GM10847 (cell line): Measurements from ENCODE around the gene NT5DC2.

Experiments used
- POLR2A ChIP-seq: IDR thresholded peaks from 2 replicates; pipeline ENCODE4 v1.6.1; 2011; ENCODE audit not compliant: insufficient read length; ENCODE audit errors: extremely low read depth

The NT5DC2 gene

GRCh38 chr3:52521881-52522650 is 11.6 kb downstream of the NT5DC2 start:
- no peak for TF ChIP-seq POLR2A

DNA sequence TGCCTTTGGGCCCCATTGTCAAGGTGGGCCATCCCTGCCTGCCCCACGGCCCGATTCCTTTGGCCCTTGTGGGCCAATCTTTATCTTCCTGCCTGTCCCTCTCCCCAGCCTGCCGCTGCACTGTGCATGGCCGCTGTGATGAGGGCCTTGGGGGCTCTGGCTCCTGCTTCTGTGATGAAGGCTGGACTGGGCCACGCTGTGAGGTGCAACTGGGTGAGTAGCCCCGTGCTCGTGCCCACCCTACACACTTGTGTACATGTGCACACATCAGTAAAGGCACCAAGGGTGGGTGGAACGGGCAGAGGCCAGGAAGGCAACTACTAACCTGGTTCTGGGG is 12.2 kb downstream of the NT5DC2 start:
- TF ChIP-seq POLR2A, result no peak

GRCh38 chr3:52520716-52521487 is 12.8 kb downstream of the NT5DC2 start:
- TF ChIP-seq POLR2A, result no peak

- no peak for TF ChIP-seq POLR2A
Observed at GRCh38 chr3:52520141-52520667, 13.5 kb downstream of the NT5DC2 start.

DNA sequence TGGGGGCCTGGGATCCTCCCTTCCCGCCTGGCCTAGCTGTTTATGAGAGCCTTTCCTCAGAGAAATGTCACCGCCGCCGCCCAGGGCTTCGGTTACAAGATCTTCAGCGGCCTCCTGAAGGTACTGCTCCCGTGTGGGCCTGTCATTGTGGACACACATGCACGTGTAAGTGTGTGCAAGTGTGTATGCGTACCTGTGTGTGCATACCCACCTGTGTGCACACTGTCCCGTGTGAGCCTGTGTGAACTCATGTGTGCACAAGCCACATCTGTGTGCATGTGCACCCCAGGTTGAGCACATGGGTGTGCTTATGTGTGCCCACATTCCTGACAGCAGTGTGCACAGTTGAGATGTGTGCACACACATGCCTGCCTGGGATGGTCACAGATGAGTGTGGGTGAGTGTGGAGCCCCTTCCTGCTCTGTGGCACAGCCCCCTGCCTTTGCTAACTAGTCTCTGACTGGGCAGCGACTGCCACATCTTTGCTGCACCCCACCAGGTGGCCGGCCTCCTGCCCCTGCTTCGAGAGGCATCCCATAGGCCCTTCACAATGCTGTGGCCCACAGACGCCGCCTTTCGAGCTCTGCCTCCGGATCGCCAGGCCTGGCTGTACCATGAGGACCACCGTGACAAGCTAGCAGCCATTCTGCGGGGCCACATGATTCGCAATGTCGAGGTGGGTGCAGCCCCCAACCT is 14.1 kb downstream of the NT5DC2 start:
- no peak for TF ChIP-seq POLR2A

- no peak for TF ChIP-seq POLR2A
Observed at GRCh38 chr3:52518723-52519444, 14.8 kb downstream of the NT5DC2 start.

DNA sequence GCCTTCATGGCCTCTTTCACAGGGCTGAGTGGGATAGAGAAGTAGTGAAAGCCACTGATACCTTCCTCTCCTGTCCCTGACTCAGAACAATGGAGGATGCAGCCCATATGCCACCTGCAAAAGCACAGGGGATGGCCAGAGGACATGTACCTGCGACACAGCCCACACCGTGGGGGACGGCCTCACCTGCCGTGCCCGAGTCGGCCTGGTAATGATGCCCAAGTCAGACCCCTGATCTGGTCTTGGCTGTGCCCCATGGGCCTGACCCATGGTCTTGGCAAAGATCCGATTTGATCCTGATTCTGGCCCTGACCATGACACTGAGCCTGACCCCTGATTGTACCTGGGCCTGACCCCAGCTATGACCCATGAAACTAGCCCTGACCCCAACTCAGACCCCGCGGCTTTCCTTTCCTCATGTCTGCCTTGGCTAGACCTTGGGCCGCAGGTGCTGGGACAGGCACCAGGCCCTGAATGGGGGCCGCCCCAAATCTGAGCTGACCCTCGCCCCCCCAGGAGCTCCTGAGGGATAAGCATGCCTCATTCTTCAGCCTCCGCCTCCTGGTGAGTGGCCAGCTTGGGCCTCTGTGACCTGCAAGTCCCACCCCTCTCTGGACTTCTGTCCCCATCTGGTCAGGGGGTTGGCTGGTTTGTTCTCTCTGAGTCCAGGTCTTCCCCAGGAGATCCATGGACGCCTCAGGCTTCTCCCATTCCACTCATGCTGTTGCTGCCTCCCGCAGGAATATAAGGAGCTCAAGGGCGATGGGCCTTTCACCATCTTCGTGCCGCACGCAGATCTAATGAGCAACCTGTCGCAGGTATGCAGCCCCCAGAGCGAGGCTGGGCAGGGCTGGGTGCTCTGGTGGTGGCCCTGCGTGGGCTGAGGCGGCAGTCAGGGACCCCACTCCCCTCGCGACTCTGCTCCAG is 15.6 kb downstream of the NT5DC2 start:
- no peak for TF ChIP-seq POLR2A

DNA sequence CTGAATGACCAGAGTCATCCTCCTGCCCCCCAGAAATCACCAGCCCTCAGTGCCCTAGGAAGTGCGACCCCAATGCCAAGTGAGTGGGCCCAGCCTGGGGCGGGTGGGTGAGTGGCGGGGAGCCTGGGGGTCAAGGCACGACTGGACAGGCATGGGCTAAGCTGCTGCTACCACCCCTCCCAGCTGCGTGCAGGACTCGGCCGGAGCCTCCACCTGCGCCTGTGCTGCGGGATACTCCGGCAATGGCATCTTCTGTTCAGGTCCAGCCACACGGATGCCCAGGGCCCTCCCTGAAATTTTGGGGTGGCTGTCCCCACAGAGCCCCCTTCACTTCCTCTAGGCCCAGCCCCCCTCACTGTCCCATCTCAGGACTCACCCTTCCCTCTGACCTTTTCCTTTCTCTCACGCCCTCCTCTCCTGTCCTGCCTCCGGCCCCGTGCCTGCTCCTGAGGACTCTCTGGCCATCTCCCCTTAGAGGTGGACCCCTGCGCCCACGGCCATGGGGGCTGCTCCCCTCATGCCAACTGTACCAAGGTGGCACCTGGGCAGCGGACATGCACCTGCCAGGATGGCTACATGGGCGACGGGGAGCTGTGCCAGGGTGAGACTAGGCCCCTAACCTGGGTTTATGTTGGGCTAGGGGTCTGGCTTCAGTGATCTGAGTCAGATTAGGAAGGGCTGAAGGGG is 17.0 kb downstream of the NT5DC2 start:
- no peak for TF ChIP-seq POLR2A

DNA sequence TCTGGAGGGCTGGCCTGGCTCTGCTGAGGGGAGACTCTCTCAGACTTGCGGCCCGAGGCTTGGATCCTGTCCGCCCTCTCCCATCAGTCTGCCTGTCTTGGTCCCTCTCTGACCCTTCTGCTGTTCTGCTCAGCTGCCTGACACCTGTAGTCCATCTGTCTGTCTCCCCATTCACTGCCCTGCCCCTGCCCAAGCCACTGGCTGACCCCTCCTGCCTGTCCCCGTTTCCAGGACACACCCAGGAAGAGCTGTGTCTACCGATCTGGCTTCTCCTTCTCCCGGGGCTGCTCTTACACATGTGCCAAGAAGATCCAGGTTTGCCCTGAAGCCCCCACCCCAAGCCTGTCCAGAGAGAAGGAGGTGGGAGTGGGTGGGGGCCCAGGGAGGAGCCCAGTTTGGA is 18.5 kb downstream of the NT5DC2 start:
- no peak for TF ChIP-seq POLR2A

GRCh38 chr3:52514576-52514975 is 19.1 kb downstream of the NT5DC2 start:
- TF ChIP-seq POLR2A, result no peak

DNA sequence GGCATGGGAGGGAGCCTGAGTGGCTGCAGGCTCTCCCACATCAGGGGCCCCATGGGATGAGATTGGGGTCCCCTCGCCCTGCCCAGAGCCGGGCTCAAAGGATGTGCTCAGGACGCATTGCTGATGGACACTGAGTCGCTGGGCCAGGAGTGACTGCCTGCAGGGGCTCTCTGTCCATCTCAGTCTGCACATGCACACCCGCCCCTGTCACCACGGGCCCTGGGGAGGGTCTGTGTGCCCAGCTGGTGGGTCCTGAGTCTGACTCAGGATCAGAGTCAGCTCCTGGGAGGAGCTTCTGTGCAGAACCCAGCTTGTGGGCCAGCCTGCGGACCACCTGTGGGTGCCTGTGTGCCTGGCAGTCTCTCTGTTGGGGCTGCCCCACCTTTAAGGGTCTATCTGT is 20.4 kb downstream of the NT5DC2 start:
- no peak for TF ChIP-seq POLR2A

- TF ChIP-seq POLR2A, result no peak
Observed at GRCh38 chr3:52512727-52513126, 20.9 kb downstream of the NT5DC2 start.

- no peak for TF ChIP-seq POLR2A
Observed at GRCh38 chr3:52512105-52512504, 21.6 kb downstream of the NT5DC2 start.

GRCh38 chr3:52511509-52511908 is 22.1 kb downstream of the NT5DC2 start:
- TF ChIP-seq POLR2A, result no peak
